Measurements from ENCODE around the gene RARA. TPM values are rescaled to one million over a fixed set of nuclear protein-coding genes. Genes with fewer than 3 reads are reported as not detected.

The RARA gene
- total RNA-seq, 4 donors from 2014 or later, result 26.7 to 61.5 (median 35.9) TPM

DNA sequence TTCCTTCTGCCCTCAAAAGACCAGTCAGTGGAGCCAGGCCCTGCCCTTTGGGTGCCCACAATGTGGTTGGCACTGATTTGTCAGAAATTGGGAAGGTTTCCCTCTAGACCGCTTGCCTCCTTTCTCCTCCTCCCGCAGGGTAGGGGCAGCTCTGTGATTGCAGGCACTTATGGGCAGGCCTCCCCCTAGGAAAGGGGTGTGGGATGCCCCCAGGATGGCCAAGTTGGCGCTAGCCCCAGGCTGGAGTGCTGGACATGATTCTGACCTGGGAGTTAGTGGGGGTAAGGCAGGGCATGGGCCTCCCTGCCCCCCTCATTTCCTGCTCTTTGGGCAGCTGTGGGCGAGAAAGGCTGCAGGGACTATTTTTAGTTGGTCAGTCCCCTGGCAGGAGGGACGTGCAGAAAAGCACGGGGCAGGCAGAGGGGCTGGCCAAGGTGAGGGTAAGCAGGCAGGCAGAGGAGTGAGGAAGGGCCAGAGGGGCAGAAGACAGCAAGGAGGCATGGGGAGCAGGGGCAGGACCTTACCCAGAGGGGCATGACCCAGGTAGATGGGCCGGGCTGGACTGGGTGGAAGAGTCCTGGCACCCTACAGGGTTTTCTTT, 3.3 kb downstream of the RARA start:
- ATAC-seq (ENCODE audit: low FRiP score) (no peak), DNase-seq (ENCODE audit: low spot score) (peak; percentile 21)

DNA sequence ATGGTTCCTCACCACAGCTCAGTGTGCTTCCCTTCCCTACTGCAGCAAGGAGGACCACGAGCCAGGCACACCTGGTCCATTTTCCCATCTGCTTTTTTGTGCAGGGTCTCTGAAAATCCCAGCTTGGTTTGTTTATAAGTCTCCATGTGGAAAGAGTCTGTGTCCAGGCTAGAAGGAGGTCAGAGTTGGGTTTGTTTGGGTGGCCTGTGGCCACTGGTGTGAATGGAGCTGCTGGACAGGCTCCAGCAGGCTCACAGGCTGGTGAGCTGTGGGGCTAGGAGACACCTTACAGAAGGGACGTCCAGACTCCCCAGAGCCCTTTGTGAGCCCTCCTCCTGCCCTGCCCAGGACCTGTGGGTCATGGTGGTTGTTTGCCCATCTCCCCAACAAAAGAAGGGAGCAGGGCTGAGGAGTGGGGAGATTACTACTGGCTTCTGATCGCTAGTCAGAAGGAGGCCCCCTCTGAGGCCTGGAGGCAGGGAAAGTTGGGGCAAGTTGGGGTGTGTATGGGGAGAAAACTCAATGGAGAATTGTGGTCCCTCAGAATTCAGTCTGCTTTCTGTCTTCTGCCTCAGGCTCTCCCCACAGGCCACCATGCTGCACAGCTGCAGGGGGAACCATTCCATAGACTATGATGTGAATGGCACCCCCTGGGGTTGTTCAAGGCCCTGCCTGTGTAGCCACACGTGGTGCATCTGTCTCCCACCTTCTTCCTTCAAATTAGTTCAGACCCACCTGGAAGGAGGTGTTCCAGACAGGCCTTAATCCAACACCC, 4.1 kb downstream of the RARA start:
- ATAC-seq (ENCODE audit: low FRiP score) (no peak), DNase-seq (ENCODE audit: low spot score) (peak; percentile 19)
- TF ChIP-seq, protein P1, sequence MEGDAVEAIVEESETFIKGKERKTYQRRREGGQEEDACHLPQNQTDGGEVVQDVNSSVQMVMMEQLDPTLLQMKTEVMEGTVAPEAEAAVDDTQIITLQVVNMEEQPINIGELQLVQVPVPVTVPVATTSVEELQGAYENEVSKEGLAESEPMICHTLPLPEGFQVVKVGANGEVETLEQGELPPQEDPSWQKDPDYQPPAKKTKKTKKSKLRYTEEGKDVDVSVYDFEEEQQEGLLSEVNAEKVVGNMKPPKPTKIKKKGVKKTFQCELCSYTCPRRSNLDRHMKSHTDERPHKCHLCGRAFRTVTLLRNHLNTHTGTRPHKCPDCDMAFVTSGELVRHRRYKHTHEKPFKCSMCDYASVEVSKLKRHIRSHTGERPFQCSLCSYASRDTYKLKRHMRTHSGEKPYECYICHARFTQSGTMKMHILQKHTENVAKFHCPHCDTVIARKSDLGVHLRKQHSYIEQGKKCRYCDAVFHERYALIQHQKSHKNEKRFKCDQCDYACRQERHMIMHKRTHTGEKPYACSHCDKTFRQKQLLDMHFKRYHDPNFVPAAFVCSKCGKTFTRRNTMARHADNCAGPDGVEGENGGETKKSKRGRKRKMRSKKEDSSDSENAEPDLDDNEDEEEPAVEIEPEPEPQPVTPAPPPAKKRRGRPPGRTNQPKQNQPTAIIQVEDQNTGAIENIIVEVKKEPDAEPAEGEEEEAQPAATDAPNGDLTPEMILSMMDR (IDR thresholded peaks at IDR 0.05), result no peak

More for the DNA sequence above, 3.3 kb downstream of the RARA start:
- TF ChIP-seq, protein P1 (IDR thresholded peaks at IDR 0.05), result no peak

DNA sequence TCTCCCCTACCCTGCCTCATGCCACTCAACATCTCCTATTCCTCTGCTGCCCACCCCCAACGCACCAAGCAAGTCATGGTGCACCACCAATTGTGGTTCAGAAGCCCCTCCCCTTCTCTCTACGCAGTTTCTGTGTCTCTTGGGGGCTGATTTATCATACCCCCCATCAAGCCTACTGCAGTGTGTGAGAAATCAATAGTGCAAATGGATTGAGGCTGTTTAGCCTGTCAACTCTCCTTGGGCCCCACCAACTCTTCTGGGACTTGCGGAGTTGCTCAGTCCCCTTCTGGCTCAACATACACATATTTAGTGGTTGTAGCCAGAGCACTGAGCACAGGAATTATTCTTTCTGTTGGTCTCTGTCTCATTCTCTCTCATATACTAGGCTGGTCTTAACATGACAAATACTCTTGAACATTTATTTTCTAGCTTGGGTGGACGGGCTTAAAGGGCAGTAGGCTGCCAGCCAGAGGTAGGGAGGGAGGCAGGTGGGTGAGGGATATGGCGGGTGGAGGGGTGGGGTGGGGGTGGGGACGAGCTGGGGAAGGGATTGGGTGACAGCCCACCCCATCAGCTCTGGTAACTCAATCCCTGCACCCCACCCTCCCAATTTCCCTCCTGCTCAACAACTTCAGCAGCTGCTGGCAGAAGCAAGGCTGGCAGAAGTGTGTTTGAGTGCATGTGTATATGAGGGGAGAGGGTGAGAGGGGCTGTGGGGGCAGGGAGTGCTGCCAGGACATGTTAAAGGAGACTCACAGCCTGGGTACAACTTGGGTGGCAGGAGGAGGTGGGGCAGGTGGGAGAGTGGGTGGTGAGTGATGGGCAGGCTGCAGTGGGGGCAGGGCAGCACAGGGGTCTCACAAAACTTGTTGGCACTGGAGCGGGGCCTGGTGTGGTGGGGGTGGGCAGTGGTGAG, 4.9 kb downstream of the RARA start:
- ATAC-seq (ENCODE audit: low FRiP score), result no peak
- TF ChIP-seq, protein P1 (IDR thresholded peaks at IDR 0.05), result no peak
- DNase-seq (ENCODE audit: low spot score), result no peak

DNA sequence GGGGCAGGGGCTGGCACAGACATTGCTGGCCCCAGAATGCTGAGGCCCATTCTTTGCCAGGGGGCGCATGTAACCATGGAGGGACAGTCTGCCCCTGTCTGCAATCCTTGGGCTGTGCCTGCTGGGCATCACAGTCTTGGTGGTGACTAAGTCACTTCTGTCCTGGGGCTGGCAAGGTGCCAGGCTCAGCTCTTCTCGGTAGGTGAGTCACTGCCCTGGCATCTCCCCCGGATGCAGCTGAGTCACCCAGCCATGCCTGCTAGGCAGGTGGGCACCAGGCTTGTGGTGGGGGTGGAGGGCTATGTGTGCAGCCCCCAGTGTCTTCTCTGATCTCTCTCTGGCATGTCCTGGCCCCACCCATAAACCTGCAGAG, 5.6 kb downstream of the RARA start:
- ATAC-seq (ENCODE audit: low FRiP score), result peak; percentile 30
- TF ChIP-seq, protein P1 (IDR thresholded peaks at IDR 0.05), result no peak

DNA sequence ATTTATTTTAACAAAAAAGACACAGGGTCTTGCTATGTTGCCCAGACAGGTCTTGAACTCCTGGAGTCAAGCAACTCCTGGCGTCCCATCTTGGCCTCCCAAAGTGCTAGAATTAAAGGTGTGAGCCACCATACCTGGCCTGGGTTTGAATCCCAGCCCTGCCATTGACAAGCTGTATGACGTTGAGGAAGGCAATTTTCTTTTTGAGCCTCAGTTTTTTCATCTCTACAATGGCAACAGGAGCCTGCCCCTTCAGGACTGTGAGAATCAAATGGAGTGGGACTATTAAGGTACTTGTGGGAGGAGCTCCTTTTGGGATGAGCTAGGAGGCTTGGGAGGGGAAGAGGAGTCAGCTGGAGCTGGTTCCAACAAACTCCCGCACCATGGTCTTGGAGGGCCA, 6.2 kb downstream of the RARA start:
- ATAC-seq (ENCODE audit: low FRiP score) (no peak), DNase-seq (ENCODE audit: low spot score) (no peak)

More for the DNA sequence above, 5.6 kb downstream of the RARA start:
- peak; percentile 93 for DNase-seq (ENCODE audit: low spot score)

More for the DNA sequence above, 6.2 kb downstream of the RARA start:
- TF ChIP-seq, protein P1 (IDR thresholded peaks at IDR 0.05), result no peak

All from omental fat pad (tissue), 4 donors.